Renal cortex interstitium (tissue), 11 donors: ENCODE measurements around the gene LRRK1. TPM values are rescaled to one million over a fixed set of nuclear protein-coding genes. Genes with fewer than 3 reads are reported as not detected.
A peak's percentile ranks its signal among the peaks of the same experiment; 100 is the strongest.

Experiments
- DNase-seq, 11 donors: peaks; one replicate each; pipeline ENCODE4 v3.0.0-alpha.2; 2013; ENCODE audit warnings: low read depth in 9 of 11, low spot score in 4 of 11; ENCODE audit errors: extremely low read depth in 1 of 11
- polyA plus RNA-seq, 3 donors: library from polyadenylated mRNA; unstranded; fragments of 120-200 nt; gene quantifications; one replicate each; pipeline ENCODE4 v1.2.1, GENCODE V29; 2013; ENCODE audit not compliant: insufficient read length in 3 of 3

LRRK1 gene
- polyA plus RNA-seq, 3 donors, result 3.1 to 6.1 (median 3.2) TPM

DNA sequence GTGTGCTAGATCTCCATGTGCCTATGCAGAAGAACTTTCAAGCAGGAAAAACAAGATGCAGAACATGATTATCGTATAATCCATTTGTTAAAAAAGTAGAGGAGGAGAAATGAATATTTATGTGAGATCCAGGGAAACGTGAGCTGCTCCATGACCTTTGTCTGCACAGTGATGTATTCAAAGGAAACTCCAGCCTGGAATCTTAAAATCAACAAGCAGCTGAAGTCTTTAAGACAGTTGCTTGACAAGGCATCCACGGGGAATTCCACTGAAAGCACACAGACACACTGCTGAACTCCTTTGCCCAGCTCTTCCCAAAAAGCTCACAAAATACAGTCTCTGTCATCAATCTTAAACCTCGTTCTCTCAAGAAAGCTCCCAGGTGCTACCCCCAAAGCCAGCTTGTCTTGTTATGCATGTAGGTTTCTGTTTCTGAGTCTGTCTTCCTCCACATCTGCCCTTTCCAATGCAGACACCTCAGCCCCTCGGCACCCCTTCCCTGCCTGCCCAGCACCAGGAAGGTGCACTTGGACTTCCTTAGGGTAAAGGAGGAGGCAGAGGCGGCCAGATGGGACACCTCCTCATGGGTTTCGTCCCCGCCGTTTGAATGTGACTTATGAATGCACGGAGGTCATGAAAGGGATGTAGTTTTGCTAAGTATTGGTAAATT, 28.7 kb downstream of the LRRK1 start:
- DNase-seq, result no peak

DNA sequence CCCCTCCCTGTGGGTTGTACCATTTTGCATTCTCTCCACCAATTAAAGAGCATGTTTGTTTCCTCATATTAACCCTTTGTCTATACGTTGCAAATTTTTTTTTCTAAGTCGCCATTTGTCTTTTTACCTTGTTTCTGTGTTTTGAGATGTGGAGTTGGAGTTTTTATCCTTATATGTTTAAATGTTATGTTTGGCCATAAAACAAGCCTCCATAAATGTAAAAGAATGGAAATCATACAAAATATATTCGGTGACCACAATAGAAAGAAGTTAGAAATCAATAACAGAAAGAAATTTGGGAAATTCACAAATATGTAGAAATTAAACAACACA, 29.2 kb downstream of the LRRK1 start:
- DNase-seq, result no peak

DNA sequence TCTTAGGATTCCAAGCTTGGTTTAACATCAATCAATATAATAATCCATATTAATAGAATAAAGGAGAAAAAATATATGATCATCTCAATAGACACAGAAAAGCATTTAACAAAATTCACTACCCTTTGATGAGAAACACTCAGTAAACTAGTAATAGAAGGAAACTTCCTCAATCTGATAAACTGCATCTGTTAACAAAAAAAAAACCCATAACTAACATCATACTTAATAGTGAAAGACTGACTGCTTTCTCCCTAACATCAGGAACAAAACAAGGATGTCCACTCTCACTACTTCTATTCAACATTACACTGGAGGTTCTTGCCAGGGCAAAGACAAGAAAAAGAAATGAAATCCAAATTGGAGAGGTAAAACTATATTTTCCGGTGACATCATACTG, 30.5 kb downstream of the LRRK1 start:
- DNase-seq, result no peak

GRCh38 chr15:100951965-100952364, 32.8 kb downstream of the LRRK1 start:
- DNase-seq, result no peak

- no peak for DNase-seq
Measured at GRCh38 chr15:100952566-100952965, 33.4 kb downstream of the LRRK1 start.

DNA sequence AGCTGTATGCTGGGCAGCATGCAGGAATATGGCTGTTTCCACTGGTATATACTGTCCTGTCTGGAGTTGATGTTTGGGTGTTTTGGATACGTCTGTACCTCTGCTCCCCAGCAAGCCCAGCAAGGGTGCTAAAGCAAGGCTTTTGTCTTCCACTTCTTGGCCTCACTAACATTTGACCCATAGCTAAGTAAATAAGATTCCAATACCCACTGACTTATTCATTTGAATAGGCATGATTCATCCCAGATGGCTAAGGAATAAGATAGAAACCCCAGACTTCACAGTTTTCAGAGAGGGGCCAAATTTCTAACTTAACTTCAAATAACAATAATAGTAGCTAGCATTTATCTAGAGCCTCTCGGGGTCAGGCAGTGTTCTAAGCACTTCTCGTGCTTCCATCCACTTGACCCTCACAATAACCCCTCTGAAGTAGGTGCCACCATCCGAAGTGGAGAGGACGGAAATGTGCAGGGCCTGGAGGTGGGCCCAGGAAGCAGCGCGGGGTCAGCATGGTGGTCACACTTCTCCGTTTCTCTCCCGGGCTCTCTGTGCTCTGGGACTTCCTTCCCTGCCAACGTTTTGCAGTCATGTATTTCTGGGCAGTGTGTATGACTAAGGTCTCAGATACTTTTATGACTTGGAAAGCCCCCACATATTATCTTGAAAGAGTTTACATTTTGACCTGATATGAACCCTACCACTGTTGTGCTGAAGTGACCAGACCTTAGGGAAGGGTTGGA, 39.3 kb downstream of the LRRK1 start:
- no peak for DNase-seq

DNA sequence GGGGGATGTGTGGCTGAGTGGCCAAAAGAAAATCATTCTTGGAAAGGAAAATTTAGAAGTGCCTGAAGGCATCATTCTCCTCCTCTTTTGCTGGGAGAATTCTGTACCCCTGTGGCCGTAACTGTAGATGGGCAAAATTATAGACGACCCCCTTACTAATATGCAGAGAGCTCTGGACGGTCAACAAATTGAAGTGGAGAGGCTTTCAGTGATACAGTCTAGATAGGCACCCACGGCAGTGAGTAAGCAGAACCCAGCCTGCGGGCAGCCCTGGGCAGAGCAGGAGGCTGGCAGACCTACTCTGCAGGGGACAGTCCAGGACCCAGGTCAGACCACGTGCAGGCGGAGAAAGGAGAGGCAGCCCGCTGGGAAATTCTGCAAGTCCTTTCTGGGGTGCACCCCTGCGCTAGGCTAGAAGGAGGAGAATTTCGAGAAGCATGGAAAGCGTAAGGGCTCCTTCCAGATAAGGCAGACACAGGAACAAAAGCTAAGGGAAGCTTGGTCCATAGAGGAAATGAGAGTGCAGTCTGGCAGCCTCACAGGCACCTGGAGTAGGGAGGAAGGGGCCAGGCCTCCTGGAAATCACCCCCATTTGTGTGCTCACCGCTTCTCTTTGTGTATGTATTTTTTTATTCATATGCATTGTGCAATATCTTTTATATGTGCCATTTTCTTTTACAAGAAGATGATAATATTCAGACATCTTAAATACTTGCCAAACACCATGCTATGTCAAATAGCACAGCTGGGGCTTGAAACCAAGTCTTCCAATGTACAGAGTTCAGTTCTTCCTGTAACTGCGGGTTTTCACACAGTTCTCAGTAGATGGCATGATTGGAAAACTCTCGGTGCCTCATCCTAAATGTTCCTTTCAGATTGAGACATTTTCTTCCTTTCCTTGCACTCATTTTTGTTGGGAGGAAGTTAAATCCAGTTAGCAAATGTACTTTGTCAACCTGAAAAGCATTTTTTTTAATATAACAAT, 40.2 kb downstream of the LRRK1 start:
- no peak for DNase-seq

- peak in 4 of 11 donors; percentile 27 to 69 (median 47) for DNase-seq
Measured at GRCh38 chr15:100966997-100967396, 47.8 kb downstream of the LRRK1 start.

- DNase-seq, result no peak
Measured at GRCh38 chr15:100968050-100968966, 49.2 kb downstream of the LRRK1 start.

- DNase-seq, result no peak
Measured at GRCh38 chr15:100972975-100973350, 53.8 kb downstream of the LRRK1 start.

DNA sequence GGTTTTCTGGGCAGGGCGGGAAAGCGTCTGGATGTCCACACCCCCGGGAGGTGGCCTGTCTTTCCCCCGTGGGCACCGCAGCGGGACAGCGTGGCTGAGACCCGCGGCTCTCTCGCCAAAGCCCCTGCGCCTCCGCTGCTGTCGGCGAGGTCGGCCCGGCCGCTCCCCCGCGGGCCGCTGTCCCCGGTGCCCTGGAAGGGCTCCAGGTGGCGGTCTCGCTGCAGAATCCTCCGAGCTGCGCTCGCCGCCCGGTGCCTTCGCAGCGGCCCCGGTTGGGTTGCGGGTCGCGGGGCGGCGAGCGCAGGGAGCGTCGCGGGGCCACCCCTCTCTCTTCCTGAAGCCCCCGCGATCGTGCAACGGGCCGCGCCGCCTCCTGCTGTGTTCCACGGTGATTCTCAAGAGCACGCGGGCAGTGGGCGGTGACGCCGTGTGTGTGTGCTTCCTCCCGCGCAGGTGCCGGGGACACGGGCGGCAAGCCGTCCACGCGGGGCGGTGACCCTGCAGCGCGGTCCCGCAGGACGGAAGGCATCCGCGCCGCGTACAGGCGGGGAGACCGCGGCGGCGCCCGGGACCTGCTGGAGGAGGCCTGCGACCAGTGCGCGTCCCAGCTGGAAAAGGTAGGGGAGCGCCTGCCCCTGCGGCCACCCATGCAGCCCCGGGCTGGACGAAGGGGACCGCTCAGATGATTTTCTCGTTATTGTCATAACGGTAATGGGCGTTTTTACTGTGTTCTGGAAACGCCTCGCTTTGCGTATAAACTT, 54.4 kb downstream of the LRRK1 start:
- peak in 2 of 11 donors; percentile 25 to 26 for DNase-seq

DNA sequence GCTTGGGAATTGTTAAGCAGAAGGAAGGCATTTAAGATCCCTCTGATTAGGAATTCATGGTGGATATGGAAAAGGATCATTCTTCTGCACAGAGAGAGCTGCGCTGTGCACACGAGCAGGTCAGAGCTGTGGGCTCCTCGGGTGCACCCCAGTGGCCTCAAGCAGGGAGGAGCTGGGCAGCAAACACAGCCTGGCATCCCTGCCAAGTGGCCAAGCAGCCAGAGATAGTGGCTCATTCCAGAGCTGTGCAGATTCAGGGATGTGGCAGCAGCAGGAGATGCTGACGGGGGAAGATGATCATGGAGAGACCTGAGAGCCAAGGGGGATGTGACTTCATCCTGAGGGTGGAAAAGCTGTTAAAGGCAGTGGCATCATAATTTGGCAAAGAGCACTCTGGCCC, 55.9 kb downstream of the LRRK1 start:
- no peak for DNase-seq

DNA sequence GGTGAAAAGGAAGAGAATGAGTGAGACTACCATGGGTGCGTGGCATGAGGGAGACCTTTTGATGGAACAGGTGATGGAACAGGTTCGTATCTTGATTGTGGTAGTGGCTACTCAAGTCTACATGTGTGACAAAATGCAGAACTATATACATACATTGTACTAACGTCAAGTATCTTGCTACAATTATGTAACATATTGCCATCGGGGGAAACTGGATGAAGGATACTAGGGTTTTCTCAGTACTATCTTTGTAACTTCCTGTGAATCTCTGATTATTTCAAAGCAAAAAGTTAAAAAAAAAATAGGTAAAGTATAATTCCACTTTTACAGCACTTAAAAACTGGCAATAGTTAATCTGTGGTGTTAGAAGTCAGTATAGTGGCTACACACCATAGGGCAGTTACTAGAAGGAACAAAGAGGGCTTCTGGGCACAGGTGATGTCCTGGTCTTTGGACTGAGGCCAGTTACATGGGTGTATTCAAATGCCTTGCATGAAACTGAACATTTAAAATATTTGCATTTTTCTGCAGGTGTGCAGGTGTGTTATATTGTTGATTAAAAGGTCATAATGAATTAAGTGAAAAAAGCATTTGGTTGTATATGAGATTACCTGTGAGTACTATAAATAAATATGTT, 61.4 kb downstream of the LRRK1 start:
- no peak for DNase-seq

- no peak for DNase-seq
Measured at GRCh38 chr15:100981086-100981485, 61.9 kb downstream of the LRRK1 start.

GRCh38 chr15:100983221-100983620, 64.1 kb downstream of the LRRK1 start:
- no peak for DNase-seq

DNA sequence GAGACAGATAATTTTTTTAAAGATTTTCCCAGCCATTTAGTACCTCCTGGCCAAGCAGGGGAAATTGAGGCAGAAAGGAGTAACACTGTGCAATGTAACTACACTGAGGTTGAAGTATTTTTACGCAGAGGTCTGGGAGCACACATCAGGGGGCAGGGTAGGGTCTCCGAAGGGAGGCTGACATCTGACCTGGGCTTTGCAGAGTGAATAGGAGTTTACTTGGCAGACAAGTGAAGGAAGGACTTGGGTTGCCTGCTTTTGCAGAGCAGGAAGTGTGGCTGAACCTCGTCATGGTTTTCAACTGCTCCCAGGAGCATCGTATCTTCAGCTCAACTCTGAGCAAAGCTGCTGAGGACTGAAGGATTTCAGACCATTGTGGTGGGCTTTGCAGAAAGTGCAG, 66.2 kb downstream of the LRRK1 start:
- DNase-seq, result no peak

- DNase-seq, result no peak
Measured at GRCh38 chr15:100986158-100986896, 67.2 kb downstream of the LRRK1 start.
